ENCODE measurements around the gene THSD7B.

GRCh38 chr2:137036619-137037018, 271.3 kb downstream of the THSD7B start:
- no peak for TF ChIP-seq POLR2AphosphoS5 (IDR thresholded peaks at IDR 0.05)
- TF ChIP-seq POLR2A (IDR thresholded peaks at IDR 0.05), result no peak
